Pancreas (tissue), 10 donors: ENCODE results near the gene KRT74. TPM values are rescaled to one million over a fixed set of nuclear protein-coding genes. Genes with fewer than 3 reads are reported as not detected.

Experiments
- ATAC-seq, 4 donors: fragments of 200-7000 bp; cut with Tn5 transposase; one replicate each; pipeline versions ENCODE4 v1.8.0 to v1.9.1; 2020; ENCODE audit warnings: mild to moderate bottlenecking in 4 of 4, moderate library complexity in 4 of 4
- DNase-seq, 6 donors: peaks; one replicate each; pipeline ENCODE4 v3.0.0-alpha.2; 2020
- FAIRE-seq: peaks from 2 replicates; lab custom pipeline; 2012; peaks lifted over from hg19 to GRCh38; lab: Jason Lieb, UNC
- H3K27ac ChIP-seq, 4 donors: fragments of 200-600 bp; sonication (generic); 1 replicate in 3 of 4; 2 replicates in 1 of 4; pipeline versions ENCODE4 v1.5.0 to v1.8.0; 2020
- H3K27me3 ChIP-seq, 4 donors: fragments of 200-600 bp; one replicate each; pipeline ENCODE4 v1.8.0; 2021
- H3K36me3 ChIP-seq, 3 donors: fragments of 200-600 bp; sonication (generic) in 1 of 3; one replicate each; pipeline versions ENCODE4 v1.5.0 to v1.8.0; 2020 to 2021
- H3K4me1 ChIP-seq, 3 donors: fragments of 200-600 bp; one replicate each; pipeline ENCODE4 v1.8.0; 2021
- H3K4me3 ChIP-seq, 4 donors: fragments of 200-600 bp; sonication (generic) in 2 of 4; one replicate each; pipeline versions ENCODE4 v1.5.0 to v1.8.0; 2020 to 2021
- H3K9me3 ChIP-seq, 4 donors: fragments of 200-600 bp; one replicate each; pipeline ENCODE4 v1.8.0; 2021
- CTCF ChIP-seq, 4 donors: fragments of 200-600 bp; sonication (generic) in 3 of 4; IDR thresholded peaks; one replicate each; pipeline versions ENCODE4 v1.5.0 to v1.8.0; 2021; ENCODE audit warnings: antibody characterized with exemption in 4 of 4
- WGBS, 2 donors: extraction: QIAGEN DNeasy Blood & Tissue Kit; methylation state at CpG; one replicate each; pipeline ENCODE4 v1.1.7; 2013; 5-methylcytosine and 5-hydroxymethylcytosine counted together
- intact Hi-C, 3 donors: fragments of 100-400 bp; cut with DNase I; formaldehyde crosslinking; loops; one replicate each; pipeline versions ENCODE4 v1.11.1 to v1.14.2; 2022
- polyA plus RNA-seq, 2 donors: library from polyadenylated mRNA; stranded (reverse); fragments of 200-250 nt; gene quantifications; one replicate each; pipeline ENCODE4 v1.2.3, GENCODE V29; 2013
- total RNA-seq, 6 donors: library from RNA; stranded (reverse); fragmentation: NEBNext Ultra II Directional in 4 of 6; extraction: Animal tissue kit (Norgen Biotek cat#: 25700) in 4 of 6; gene quantifications; one replicate each; pipeline versions ENCODE4 v1.2.1 to v1.2.4, GENCODE V29; 2021 to 2023
- donor health status: healthy with polysubstance abuse.
- donor health status: DM: no; HTN: no; CAD: no; lungs with moderate emphysema.
- donor health status: DM: no; HTN: no; CAD: no.
- donor health status: control.
- donor health status: control.
- donor health status: Bipolar disorder and iron deficiency.
- donor health status: DM: yes; HTN: yes; CAD: no.
- donor health status: DM: no; HTN: no; CAD: no.
- donor health status: DM: no; HTN: no; CAD: no.
- donor health status: DM: yes; HTN: yes; CAD: no.

The KRT74 gene
- total and polyA plus RNA-seq, 8 donors = not detected

DNA sequence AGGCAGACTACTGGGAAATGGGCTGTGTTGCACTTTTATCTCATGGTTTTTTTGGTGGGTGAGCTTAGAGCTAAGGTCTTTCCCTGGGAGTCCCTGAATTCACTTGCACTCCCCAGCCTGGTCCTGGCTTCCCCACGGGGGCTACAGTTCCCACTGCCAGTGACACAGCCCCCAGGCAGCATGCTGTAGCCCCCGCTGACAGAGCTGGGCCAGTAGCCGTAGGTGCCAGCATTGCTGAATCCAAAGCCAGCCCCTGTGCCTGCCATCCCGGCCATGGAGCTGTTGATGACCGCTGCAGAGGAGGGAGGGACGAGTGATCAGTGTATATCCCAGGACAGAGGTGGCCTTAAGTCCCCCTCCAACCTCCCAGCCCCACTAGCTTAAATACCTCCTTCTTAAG is 34.5 kb upstream of the KRT74 start:
- H3K9me3 ChIP-seq = no peaks in the 10 kb centered on the region
- DNase-seq (no peak), ATAC-seq (no peak), FAIRE-seq (no peak)
- H3K4me3 ChIP-seq = no peak overlapping the region
- no peak for TF ChIP-seq CTCF (IDR thresholded peaks at IDR 0.05)
- no peaks in the 10 kb centered on the region for H3K4me1 ChIP-seq
- intact Hi-C loops = no loop called here
- H3K27ac ChIP-seq = no peak overlapping the region
- 74 to 75% methylated on average over 6 of the region's 6 CpGs for WGBS, 2 donors
- H3K36me3 ChIP-seq = no peaks in the 10 kb centered on the region
- no peaks in the 10 kb centered on the region for H3K27me3 ChIP-seq

DNA sequence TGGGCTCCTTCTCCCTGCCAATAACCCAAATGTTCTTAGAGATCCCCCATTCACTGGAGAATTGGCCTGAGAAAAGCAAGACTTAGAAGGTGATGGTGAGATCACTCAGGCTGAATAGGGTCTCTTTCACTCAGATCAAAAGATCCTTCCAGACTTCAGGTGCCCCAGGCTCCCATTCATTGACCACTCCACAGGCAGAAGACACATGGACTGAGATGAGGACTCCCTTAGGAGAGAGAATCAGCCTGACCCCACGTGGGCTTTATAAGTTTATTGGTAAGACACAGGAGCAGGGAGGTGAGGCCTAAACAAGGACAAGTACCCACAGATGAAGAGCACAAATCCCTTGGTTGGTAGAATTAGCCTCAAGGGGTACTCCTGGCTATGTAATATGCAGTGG is 33.7 kb upstream of the KRT74 start:
- intact Hi-C loops = no loop called here
- Histone ChIP-seq H3K27me3 (no peaks in the 10 kb centered on the region), H3K4me3 (no peak overlapping the region), H3K4me1 (no peaks in the 10 kb centered on the region), H3K27ac (no peak overlapping the region), H3K9me3 (no peaks in the 10 kb centered on the region), H3K36me3 (no peaks in the 10 kb centered on the region)
- no peak for ATAC-seq
- TF ChIP-seq CTCF (IDR thresholded peaks at IDR 0.05) = no peak
- 37 to 57% methylated on average over 1 of the region's 1 CpG for WGBS, 2 donors
- DNase-seq = no peak
- no peak for FAIRE-seq

DNA sequence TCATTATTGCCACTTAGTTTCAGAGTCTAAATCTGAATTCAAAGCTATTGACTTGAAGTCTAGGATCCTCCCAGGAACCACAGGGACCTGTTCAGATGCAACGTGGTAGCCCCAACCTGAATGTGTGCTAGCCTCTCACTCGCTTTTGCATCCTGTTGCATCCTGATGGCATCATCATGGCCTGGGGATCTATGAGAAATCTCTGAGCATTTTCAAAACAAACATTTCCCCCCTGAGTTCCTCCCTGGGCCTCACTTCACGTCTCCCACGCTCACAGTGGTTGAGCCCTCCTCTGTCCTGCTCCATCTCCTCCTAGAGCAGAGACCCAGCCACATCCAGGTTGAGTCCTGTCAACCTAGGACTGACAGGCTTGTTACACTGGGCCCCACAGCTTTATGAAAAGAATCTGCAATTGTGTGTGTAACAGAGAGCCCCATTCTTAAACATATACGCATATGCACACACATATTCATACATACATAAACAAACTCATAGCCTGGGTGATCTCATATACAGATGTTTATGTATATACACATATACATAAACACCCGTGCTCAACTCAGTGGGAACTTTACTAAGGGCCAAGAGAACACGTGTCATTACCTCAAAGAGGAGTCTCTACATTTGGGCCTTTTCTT is 33.1 kb upstream of the KRT74 start:
- no peaks in the 10 kb centered on the region for H3K36me3 ChIP-seq
- H3K27ac ChIP-seq = no peak overlapping the region
- TF ChIP-seq CTCF (IDR thresholded peaks at IDR 0.05) = no peak
- no peak overlapping the region for H3K4me3 ChIP-seq
- WGBS, 2 donors = 80 to 82% methylated on average over 7 of the region's 7 CpGs
- H3K27me3 ChIP-seq = peaks cover 0 to 3% (median 0%) of the 10 kb centered on the region in 4 donors
- no peak for FAIRE-seq
- no peak for DNase-seq
- H3K9me3 ChIP-seq = no peaks in the 10 kb centered on the region
- intact Hi-C loops = no loop called here
- ATAC-seq = no peak
- no peaks in the 10 kb centered on the region for H3K4me1 ChIP-seq

GRCh38 chr12:52606096-52606495 is 32.5 kb upstream of the KRT74 start:
- intact Hi-C loops = no loop called here
- no peak for TF ChIP-seq CTCF (IDR thresholded peaks at IDR 0.05)
- Histone ChIP-seq H3K27ac (no peak overlapping the region), H3K4me1 (no peaks in the 10 kb centered on the region), H3K36me3 (no peaks in the 10 kb centered on the region), H3K4me3 (no peak overlapping the region), H3K27me3 (peaks cover 0 to 5% (median 2%) of the 10 kb centered on the region in 4 donors), H3K9me3 (no peaks in the 10 kb centered on the region)
- no peak for FAIRE-seq
- 73 to 79% methylated on average over 3 of the region's 3 CpGs for WGBS, 2 donors
- ATAC-seq = no peak
- no peak for DNase-seq

- FAIRE-seq = no peak
- Histone ChIP-seq H3K4me3 (no peak overlapping the region), H3K36me3 (no peaks in the 10 kb centered on the region), H3K27me3 (peaks cover 0 to 10% (median 4%) of the 10 kb centered on the region in 4 donors), H3K27ac (no peak overlapping the region), H3K9me3 (no peaks in the 10 kb centered on the region), H3K4me1 (no peaks in the 10 kb centered on the region)
- intact Hi-C loops = no loop called here
- TF ChIP-seq CTCF (IDR thresholded peaks at IDR 0.05) = no peak
- 72 to 91% methylated on average over 1 of the region's 1 CpG for WGBS, 2 donors
- no peak for DNase-seq
- ATAC-seq = no peak
Measured at GRCh38 chr12:52605542-52605941, 31.9 kb upstream of the KRT74 start.
